Measurements from ENCODE around the gene POLR3GL.

The POLR3GL gene

DNA sequence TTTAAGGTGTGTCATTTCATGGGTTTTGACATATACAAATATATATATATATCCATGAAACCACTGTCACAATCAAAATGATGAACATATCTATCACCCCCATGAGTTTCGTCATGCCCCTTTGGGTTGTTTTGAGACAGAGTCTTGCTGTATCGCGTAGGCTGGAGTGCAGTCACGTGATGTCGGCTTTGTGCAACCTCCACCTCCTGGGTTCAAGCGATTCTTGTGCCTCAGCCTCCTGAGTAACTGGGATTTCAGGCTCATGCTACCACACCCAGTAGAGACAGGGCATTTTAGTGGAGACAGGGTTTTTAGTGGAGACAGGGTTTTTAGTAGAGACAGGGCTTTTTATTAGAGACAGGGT, 49.1 kb downstream of the POLR3GL start:
- Histone ChIP-seq H3K9me3 (ENCODE audit: insufficient read depth, low read length) (no peaks in the 10 kb centered on the region), H3K27me3 (ENCODE audit: insufficient read depth, insufficient read length) (no peaks in the 10 kb centered on the region), H3K4me1 (ENCODE audit: insufficient read depth, insufficient read length) (no peaks in the 10 kb centered on the region), H3K36me3 (ENCODE audit: insufficient read depth, insufficient read length, low read length) (no peaks in the 10 kb centered on the region), H3K4me3 (ENCODE audit: insufficient read length, low read depth) (no peak overlapping the region), H3K9ac (ENCODE audit: insufficient read length, low read depth) (no peak overlapping the region)
- no peak for DNase-seq (ENCODE audit: low read depth, low spot score)
- no peak for TF ChIP-seq SUZ12 (IDR thresholded peaks at IDR 0.05; ENCODE audit: extremely low read depth, insufficient read depth, insufficient read length)
- no peak for TF ChIP-seq ZNF274 (IDR thresholded peaks at IDR 0.05; ENCODE audit: low read depth, low read length)
- no peak for TF ChIP-seq YY1 (IDR thresholded peaks at IDR 0.05; ENCODE audit: insufficient read depth, insufficient read length)

DNA sequence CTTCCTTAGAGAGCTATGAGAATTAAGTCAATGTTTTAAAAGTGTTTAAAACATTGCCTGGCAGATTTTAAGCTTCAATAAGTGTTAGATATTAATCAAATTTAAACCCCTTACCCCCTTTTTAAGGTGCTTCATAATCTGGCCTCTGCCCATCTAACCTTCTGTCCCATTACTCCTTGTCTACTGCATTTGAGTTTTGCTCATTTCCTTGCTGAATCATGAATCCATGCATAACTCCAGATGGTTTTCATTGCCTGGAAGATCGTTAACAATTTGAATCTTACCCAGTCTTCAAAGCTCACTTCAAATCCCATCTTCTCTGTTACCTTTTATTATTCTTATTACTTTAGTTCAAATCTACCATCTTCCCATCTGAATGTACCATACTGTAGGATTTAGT, 52.4 kb downstream of the POLR3GL start:
- H3K9me3 ChIP-seq (ENCODE audit: insufficient read depth, low read length) = no peaks in the 10 kb centered on the region
- H3K9ac ChIP-seq (ENCODE audit: insufficient read length, low read depth) = no peak overlapping the region
- TF ChIP-seq ZNF274 (IDR thresholded peaks at IDR 0.05; ENCODE audit: low read depth, low read length) = no peak
- TF ChIP-seq SUZ12 (IDR thresholded peaks at IDR 0.05; ENCODE audit: extremely low read depth, insufficient read depth, insufficient read length) = no peak
- TF ChIP-seq YY1 (IDR thresholded peaks at IDR 0.05; ENCODE audit: insufficient read depth, insufficient read length) = no peak
- no peaks in the 10 kb centered on the region for H3K36me3 ChIP-seq (ENCODE audit: insufficient read depth, insufficient read length, low read length)
- H3K4me3 ChIP-seq (ENCODE audit: insufficient read length, low read depth) = no peak overlapping the region
- H3K4me1 ChIP-seq (ENCODE audit: insufficient read depth, insufficient read length) = no peaks in the 10 kb centered on the region
- DNase-seq (ENCODE audit: low read depth, low spot score) = no peak
- H3K27me3 ChIP-seq (ENCODE audit: insufficient read depth, insufficient read length) = no peaks in the 10 kb centered on the region

DNA sequence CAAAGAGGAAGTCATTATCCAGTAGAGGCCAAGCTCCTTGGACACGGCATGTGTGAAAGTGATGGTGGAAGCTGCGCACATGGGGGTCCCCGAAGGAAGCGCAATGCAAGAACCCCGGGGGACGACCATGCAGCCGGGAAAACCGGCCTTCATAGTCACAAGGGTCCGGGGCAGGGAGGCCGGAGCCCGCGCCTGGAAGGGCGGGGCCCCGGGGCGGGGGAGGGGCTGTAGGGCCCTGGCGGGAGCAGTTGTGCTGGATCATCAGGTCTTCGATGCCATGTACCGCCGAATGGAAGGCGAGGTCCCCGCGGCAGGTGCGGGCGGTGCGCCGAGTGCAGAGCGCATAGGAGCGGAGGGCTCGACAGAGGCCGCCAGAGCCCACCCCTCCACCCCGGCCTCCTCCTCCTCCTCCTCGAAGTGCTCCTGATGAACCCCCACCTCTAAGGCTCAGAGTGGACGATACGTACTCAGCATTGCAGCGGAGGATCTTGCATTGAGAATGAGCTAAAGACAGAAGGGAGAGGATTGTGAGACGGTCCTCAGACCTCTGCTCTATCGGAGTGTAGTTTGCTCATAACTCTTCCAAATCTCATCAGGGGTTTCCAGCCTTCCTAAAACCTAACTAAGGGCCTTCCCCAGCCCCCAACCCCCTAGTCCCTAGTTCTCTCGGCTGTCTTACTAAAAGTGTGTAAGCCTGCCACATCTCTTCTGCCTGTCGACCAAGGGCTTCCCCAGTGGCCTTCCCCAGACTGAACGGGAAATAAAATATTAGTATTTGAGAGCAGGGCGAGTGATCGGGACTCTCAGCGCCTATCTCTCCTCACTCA, 55.0 kb downstream of the POLR3GL start:
- Histone ChIP-seq H3K36me3 (ENCODE audit: insufficient read depth, insufficient read length, low read length) (no peaks in the 10 kb centered on the region), H3K4me1 (ENCODE audit: insufficient read depth, insufficient read length) (no peaks in the 10 kb centered on the region), H3K4me3 (ENCODE audit: insufficient read length, low read depth) (no peak overlapping the region), H3K27me3 (ENCODE audit: insufficient read depth, insufficient read length) (no peaks in the 10 kb centered on the region), H3K9me3 (ENCODE audit: insufficient read depth, low read length) (no peaks in the 10 kb centered on the region), H3K9ac (ENCODE audit: insufficient read length, low read depth) (no peak overlapping the region)
- no peak for DNase-seq (ENCODE audit: low read depth, low spot score)
- no peak for TF ChIP-seq YY1 (IDR thresholded peaks at IDR 0.05; ENCODE audit: insufficient read depth, insufficient read length)
- no peak for TF ChIP-seq ZNF274 (IDR thresholded peaks at IDR 0.05; ENCODE audit: low read depth, low read length)
- TF ChIP-seq SUZ12 (IDR thresholded peaks at IDR 0.05; ENCODE audit: extremely low read depth, insufficient read depth, insufficient read length) = no peak

DNA sequence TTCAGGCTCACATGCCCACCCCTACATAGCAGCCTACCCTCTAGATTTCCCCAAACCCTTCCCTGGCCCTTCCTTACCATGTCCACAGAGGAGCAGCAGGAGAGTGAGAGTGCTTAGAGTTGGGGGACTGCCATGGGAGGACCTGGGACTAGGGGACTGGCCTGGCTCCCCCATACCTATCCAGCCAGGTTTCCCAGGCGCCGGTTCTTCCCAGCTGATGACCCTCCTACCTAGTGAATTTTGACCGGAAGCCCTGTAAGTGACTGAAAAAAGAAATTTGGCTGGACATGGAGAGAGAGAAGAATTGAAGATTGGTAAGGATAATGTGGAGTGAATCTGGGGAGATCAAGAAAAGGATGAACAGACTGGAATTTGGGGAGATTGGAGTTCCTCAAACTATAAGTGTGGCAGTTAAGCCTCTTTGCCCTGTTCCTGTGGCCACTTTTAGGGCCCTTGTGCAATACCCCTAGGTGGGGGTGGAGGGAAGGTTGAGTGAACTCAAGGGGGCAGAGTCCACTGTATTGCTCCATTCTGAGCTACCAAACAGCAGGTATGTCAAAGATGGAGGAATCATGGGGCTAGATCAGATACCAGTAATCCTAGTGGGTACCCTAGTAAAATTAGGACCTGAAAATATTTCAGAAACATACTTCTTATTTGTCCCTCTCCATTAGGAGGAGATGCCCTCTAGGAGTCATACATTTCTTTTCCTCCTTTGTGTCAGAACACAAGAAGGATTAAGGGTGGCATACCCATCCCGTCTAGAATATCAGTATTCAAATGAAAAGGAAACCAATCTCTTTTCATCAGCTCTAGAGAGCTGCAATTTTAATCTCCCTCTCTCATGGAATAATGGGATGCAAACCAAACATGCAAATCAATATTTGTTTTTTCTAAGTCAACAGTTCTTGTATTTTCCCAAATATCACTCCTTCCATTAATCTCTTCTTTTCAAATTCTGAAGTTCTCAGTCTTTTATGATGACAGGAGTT, 55.9 kb downstream of the POLR3GL start:
- DNase-seq (ENCODE audit: low read depth, low spot score) = no peak
- no peak for TF ChIP-seq SUZ12 (IDR thresholded peaks at IDR 0.05; ENCODE audit: extremely low read depth, insufficient read depth, insufficient read length)
- TF ChIP-seq YY1 (IDR thresholded peaks at IDR 0.05; ENCODE audit: insufficient read depth, insufficient read length) = no peak
- TF ChIP-seq ZNF274 (IDR thresholded peaks at IDR 0.05; ENCODE audit: low read depth, low read length) = no peak
- H3K9ac ChIP-seq (ENCODE audit: insufficient read length, low read depth) = no peak overlapping the region
- no peak overlapping the region for H3K4me3 ChIP-seq (ENCODE audit: insufficient read length, low read depth)
- H3K9me3 ChIP-seq (ENCODE audit: insufficient read depth, low read length) = no peaks in the 10 kb centered on the region
- no peaks in the 10 kb centered on the region for H3K4me1 ChIP-seq (ENCODE audit: insufficient read depth, insufficient read length)
- no peaks in the 10 kb centered on the region for H3K27me3 ChIP-seq (ENCODE audit: insufficient read depth, insufficient read length)
- H3K36me3 ChIP-seq (ENCODE audit: insufficient read depth, insufficient read length, low read length) = no peaks in the 10 kb centered on the region

DNA sequence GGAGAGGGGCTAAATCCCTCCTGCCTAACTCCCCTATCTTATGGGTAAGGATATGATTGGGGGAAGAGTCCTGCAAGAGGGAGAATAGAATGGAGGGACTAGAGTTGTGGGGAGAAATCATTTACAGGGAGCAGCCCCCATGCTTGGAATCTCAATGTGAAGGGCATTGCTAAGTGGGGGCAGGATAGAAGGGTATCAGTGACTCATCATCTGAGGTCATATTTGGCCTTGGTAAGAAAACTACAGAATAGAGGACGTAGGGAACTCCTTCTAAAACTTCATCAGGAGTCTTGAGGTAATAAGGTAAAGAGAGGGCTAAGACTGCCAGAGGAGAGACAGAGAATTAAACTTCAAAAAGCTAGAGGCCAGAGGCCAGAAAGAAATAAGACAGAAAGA, 56.6 kb downstream of the POLR3GL start:
- H3K36me3 ChIP-seq (ENCODE audit: insufficient read depth, insufficient read length, low read length) = no peaks in the 10 kb centered on the region
- H3K4me3 ChIP-seq (ENCODE audit: insufficient read length, low read depth) = no peak overlapping the region
- H3K27me3 ChIP-seq (ENCODE audit: insufficient read depth, insufficient read length) = no peaks in the 10 kb centered on the region
- H3K9me3 ChIP-seq (ENCODE audit: insufficient read depth, low read length) = no peaks in the 10 kb centered on the region
- no peak overlapping the region for H3K9ac ChIP-seq (ENCODE audit: insufficient read length, low read depth)
- no peaks in the 10 kb centered on the region for H3K4me1 ChIP-seq (ENCODE audit: insufficient read depth, insufficient read length)
- DNase-seq (ENCODE audit: low read depth, low spot score) = no peak
- TF ChIP-seq YY1 (IDR thresholded peaks at IDR 0.05; ENCODE audit: insufficient read depth, insufficient read length) = no peak
- TF ChIP-seq ZNF274 (IDR thresholded peaks at IDR 0.05; ENCODE audit: low read depth, low read length) = no peak
- TF ChIP-seq SUZ12 (IDR thresholded peaks at IDR 0.05; ENCODE audit: extremely low read depth, insufficient read depth, insufficient read length) = no peak

DNA sequence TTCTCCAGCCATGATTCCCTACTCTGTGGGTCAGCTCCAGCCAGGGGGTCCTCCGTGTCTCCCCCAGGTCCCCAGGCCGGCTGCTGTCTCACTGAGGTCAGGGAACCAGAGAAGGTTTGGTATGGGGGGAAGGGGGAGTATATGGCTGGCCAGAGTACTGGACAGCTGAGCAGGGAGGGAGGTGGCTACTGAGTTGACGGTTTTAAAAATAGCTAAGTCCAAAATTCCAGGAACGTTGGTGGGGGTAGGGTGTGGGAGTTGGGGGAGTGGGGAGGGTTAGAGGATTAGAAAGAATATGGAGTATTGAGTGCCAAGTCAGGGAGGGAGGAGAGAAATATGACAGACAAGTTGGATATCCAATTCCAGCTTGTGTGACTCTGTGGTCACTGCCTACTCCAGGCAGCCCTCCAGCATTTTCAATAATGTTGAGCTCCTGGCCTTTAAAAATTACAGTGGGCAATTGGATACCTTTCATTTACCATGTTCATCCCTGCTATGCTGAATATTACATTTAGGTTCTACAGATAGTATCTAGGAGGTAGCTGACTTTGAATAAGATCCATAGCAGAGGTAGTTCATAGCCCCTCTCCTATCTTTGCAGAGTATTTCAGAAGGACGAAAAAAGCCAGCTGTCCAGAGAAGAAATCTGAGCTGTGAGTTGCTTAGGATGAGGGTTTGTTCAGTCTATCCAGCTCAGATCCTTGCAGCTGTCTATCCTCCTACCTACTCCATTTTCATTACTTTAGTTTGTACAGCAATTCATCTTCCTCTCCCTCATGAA, 57.3 kb downstream of the POLR3GL start, which contains the start of gene HJV:
HJV (minus strand) TSS at position 114 of the 781 bp plus-strand sequence. CDS start 1,504 bp downstream, outside the sequence.
- Histone ChIP-seq H3K4me3 (ENCODE audit: insufficient read length, low read depth) (no peak within 1 kb of the TSS), H3K27me3 (ENCODE audit: insufficient read depth, insufficient read length) (no peaks in the 10 kb centered on the region), H3K4me1 (ENCODE audit: insufficient read depth, insufficient read length) (no peaks in the 10 kb centered on the region), H3K9ac (ENCODE audit: insufficient read length, low read depth) (no peak within 1 kb of the TSS), H3K36me3 (ENCODE audit: insufficient read depth, insufficient read length, low read length) (no peaks in the 10 kb centered on the region), H3K9me3 (ENCODE audit: insufficient read depth, low read length) (no peaks in the 10 kb centered on the region)
- no peak for DNase-seq (ENCODE audit: low read depth, low spot score)
- TF ChIP-seq ZNF274 (IDR thresholded peaks at IDR 0.05; ENCODE audit: low read depth, low read length) (no peak), SUZ12 (IDR thresholded peaks at IDR 0.05; ENCODE audit: extremely low read depth, insufficient read depth, insufficient read length) (no peak), YY1 (IDR thresholded peaks at IDR 0.05; ENCODE audit: insufficient read depth, insufficient read length) (no peak)
